HG03460 (cell line): ENCODE data around the gene CCDC27.

ENCODE experiments used
- ATAC-seq: cut with Tn5 transposase; IDR thresholded peaks from one replicate; pipeline ENCODE4 v1.9.1; 2021; ENCODE audit not compliant: unreplicated experiment

CCDC27 gene

DNA sequence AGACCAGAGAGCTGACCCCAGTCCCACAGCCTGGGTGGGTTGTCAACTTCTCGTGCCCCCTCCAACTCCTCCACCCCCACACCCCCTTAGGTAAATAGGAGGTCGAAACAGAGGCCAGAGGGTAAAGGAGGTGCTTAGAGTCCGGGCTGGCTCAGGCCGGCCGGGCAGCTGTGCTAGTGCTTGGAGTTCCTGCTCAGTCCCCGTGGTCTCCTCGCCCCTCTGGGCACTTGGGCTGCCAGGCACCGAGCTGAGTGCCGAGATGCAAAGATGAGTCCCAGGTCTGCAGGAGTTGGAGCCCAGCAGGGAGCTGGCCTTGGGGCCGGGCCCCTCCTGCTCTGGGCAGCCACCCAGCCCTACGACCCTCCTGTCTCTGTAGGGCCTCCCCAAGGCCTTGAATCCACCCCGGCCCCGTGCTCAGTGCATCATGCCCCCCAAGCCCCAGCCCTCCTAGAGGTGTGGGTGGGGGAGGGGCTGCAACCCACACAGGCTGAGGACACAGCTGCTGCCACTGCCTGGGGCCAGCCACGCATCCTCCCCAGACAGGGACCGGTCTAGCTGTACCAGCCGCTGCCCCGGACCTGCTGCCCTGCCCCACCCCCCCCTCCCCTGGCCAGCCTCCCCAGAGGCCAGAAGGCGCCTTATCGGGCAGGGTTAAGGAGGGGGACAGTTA lies 22.2 kb downstream of the CCDC27 start:
- no peak for ATAC-seq

DNA sequence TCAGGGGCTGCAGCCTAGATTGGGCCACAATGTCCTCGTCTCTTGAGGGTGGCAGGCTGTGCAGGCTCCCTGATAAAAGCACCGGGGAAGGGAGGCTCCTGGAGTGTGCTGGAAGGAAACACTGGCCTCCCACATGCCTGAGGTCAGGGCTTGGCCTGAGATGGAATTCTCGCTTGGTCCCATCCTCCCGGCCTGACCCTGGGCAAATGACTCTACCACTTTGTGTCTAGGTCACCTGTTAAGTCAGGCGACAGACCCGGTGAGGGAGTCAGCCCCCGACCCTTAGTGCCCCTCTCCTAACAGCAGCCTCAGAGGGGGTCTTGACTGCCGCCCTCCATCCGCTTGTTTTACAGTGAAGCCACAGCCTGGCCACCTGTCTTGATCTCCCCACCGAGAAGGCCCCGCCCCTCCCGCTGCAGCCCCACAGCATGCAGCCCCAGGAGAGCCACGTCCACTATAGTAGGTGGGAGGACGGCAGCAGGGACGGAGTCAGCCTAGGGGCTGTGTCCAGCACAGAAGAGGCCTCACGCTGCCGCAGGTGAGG lies 22.8 kb downstream of the CCDC27 start:
- ATAC-seq = no peak

DNA sequence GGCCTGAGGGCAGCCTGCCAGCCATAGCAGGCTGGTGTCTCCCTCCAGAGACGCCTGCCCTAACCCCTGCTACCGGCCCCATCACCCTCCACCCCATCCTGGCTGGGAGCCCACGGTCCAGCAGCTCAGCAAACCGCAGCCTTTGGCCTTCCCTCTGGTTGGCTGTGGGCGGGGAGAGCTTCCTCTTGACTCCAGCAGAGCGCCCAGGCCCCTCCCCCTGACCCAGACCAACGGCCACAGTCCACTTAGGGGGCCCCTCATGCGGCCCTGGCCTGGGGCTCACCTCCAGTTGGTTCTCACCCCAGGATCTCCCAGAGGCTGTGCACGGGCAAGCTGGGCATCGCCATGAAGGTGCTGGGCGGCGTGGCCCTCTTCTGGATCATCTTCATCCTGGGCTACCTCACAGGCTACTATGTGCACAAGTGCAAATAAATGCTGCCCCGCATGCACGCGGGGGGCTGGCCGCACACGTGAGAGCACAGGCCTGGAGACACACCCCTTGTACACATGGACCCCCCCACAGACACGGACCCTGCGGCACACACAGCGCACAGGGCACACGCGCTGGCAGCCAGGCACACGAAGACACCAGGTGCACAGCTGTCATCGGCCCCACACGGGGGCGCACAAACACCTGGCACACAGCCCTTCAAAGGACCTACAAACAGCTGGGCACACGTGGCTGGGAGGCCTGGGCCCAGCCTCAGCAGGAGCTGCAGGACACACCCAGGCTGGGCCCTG lies 23.4 kb downstream of the CCDC27 start:
- no peak for ATAC-seq

DNA sequence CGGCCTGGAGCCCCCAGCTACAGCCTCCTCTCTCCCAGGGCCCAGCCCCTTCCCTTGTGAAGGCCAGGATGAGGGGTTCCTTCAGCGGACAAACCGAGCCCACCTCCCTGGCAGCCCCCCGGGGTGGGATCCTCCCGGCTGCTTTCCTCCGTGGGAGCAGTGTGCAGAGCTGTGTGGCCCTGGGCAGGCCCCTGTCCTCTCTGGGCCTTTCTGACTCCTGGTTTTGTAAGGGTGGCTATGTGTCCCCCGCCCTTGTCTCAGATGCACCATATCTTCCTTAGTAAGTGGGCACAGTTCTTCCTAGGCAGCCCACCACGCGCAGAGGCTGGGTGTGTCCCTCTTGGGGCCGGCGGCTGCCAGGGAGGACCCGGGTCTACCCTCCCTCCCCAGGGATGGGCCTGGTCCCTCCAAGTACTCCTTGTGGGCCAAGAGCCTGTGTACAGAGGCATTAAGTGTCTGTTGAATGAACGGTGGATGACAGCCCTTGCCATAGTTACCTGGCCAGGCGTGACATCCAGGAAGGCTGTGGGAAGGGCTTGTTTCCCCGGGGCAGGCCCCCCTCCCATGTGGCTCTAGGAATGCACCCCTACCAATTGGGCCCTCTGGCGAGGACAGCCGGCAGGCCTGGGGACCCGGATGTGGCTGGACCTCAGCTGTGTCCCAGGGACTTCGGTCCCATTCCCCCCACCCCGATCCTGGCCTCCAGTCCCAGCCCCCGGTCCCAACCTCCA lies 24.1 kb downstream of the CCDC27 start:
- ATAC-seq = no peak

DNA sequence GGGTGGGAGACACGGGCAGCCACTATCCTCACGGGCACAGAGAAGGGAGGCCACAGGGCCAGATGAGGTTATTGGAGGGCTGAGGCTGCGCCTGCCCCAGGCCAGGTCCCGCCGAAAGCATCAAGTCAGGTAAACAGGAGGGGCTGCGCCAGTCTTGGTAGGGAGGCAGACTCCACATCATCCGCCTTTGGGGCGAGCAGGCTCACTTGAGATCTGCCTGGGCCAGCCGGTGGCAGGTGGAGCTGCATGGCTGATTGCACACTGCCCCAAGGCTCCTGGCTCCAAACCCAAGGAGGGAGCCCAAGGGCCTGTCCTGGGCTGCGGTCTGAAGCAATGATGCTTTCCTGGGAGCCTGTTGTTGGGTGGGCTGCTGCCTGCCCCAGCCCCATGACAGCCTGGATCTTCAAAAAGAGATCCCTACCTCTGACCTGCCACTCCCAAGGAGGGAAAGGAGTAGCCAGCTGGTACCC lies 24.9 kb downstream of the CCDC27 start:
- ATAC-seq = no peak

DNA sequence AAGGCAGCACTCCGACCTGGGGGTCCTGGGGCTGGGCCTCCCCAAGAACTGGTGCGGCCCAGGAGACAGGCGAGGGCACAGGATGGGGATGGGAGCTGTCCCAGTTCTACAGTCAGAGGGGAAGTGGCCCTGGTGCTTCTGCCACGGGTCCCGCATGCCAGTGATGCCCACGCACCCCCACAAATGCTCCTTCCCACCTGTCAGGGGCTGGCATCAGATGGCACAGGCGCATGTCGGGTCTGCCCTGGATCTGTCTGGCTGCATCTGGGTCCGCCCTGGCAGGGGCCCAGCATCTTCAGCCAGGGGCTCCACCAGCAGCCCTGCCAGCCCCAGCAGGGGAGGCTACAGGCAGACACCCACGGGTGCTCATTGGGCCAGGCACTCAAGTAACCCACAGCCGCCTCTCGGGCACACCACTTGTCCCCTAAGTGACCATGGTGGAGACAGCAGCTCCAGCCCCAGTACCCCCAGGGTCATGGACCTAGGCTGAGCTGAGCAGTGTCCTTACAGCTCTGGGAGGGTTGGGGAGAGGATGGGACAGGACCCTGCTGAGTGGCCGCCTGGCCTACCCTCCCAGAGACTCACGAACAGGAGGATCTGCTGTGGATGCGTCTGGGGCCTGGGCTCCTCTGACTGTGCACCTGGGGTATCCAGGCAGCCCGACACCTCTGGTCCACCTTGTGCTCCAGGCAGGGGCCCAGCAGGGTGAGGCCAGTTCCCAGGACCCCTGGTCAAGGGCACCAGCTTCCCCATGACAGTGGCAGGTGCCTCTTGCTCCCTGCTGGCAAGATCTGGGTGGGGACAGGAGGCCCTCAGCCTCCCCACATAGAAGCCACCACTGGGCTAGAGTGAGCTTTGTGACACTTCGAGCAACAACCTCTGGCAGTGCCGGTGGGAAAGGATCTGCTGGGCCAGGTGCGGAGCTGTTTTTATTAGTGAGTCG lies 25.7 kb downstream of the CCDC27 start:
- no peak for ATAC-seq

DNA sequence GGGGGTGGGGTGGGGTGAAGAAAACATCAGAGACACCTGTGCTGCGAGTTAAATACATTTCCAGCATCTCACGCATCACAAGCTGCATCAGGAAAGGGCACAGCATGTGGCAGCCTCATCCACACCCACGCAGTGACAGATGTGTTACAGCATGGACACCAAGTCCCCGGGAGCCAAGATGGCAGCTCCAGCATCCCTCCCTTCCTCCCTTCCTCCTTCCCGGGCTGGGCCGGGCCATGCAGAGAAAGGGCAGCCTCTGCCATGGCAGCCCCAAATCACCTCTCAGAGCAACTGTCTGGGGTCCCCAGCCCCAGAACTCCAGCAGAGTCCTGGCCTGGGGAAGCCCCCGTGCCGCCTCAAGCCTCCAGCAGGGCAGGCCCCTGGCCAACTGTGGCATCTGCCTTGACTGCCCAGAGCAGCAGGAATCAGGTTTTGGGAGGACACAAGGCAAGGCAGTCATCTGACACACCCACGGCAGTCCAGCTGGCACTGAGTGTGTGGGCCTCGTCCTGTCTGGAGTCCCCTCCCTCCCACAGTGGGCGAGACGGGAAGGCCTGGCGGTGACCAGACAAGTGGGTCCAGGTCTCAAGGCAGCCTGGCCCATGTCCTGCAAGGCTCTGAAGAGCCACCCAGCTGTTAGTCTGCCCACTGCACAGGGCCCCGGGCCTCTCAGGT lies 26.5 kb downstream of the CCDC27 start:
- no peak for ATAC-seq

DNA sequence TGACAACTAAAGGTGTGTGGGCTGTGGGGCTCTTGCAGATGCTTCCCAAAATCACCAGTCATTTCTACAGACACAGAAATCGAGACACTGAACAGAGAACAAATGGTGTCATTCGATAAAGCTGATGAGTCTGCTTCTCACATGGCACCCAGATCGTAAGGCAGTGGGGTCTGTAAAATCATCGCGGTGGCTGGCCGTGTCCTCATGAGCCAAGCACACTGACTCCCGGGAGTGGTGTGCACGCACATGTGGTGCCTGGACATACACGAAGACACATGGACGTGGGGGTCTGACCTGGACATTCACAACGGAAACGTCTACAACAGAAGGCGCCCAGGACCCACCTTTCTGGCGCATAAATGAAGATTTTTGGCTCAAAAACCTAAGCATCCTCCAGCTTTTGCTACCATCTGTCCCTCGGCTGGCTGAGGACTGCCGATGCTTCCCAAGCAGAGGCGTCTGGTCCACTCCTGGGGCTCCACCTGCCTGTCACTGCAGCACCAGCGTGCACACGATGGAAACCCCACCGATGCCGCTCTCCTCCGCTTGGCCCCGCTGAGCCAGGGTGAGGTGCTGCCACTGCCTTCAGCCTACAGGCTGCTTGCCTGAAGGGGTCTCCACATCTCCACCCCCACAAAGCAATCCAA lies 27.1 kb downstream of the CCDC27 start:
- no peak for ATAC-seq

DNA sequence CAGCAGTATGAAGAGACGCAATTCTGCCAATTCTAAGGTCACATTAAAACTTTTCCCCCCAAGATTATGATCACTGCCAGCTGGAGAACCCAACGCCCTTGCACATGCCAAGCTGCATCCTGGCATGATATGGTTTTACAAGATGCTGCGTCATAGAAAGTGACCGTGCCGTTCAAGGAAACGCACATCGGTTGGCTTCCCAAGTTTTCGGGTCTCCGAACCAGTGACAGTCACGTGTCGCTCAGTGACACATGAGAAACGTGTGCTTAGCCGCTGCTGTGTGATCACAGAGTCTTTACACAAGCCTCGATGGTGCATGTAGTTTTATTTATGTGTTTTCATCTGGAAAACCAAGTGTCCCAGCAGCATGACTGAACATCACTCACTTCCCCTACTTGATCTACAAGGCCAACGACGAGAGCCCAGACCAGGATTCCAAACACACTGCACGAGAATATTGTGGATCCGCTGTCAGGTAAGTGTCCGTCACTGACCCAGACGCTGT lies 27.7 kb downstream of the CCDC27 start:
- no peak for ATAC-seq

DNA sequence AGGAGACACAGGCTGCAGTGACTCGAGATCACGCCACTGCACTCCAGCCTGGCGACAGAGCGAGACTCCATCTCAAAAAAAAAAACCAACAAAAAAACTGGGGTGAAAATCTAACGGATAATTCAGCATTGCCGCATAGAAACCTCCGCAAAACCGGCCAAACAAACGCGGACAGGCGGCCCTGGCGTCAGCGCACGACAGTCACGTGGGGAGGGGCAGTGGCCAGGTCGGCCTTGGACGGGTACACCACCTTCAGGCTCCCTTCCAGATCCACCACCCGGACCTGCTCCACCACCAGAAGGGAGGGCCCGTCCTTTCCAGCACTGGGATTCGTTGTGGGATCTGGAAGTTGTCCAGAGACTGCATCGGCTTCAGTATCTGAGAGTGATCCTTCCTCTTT lies 28.7 kb downstream of the CCDC27 start:
- ATAC-seq = no peak

DNA sequence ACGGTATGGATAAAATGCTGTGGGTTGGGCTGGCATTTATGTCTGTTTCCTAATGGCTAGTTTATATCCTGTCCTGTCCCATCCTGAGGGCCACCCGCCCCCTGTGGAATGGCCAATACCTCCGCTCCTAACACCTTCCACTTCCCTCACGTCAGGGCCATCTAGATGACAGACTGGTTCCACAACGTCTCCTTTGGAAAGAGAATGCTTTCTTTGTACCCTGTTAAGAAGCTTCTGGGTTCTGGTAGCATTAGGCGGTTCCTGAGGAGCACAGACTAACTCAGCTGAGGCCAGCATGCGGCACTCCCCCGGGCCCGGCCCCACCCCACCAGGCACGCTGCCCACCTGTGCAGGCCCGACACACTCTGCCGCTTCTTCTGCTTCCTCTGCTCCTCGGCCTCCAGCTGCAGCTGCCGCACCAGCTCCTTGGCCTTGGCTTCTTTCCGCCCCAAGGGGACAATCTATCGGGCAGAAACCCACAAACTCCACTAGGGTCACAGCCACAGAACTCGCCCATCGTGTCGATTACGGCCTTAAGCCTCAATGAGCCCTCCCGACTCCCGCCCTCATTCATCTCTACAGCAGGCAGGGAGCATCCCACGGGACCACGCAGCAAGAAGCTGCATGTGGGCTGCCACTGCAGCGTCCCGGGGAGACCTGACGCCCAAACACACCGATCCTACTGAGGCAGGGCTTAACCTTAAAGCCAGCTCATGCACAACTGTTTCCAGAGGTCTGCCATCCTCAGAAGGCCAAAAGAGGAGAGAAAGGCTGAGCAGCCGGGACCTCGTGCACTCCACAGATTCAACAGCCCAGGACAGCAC lies 31.6 kb downstream of the CCDC27 start:
- ATAC-seq = no peak

DNA sequence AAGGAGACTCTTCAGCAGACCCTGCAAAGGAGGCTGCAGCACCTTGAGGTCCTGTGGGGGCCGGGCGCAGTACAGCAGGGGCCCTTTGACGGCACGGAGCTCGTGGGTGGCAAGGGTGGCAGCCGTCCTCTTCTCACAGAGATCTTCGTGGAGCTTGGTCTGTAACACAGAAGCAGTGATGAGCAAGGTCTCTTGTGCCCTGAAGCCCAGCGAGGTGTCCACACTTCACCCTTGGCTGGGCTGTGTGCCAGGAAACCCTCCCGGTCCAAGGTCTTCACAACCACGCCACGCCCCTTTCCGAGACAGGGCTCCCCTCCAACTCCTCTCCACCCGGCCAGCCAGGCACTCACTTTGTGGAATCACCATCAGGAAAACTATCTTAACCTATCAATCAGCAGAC lies 32.8 kb downstream of the CCDC27 start:
- ATAC-seq = no peak

DNA sequence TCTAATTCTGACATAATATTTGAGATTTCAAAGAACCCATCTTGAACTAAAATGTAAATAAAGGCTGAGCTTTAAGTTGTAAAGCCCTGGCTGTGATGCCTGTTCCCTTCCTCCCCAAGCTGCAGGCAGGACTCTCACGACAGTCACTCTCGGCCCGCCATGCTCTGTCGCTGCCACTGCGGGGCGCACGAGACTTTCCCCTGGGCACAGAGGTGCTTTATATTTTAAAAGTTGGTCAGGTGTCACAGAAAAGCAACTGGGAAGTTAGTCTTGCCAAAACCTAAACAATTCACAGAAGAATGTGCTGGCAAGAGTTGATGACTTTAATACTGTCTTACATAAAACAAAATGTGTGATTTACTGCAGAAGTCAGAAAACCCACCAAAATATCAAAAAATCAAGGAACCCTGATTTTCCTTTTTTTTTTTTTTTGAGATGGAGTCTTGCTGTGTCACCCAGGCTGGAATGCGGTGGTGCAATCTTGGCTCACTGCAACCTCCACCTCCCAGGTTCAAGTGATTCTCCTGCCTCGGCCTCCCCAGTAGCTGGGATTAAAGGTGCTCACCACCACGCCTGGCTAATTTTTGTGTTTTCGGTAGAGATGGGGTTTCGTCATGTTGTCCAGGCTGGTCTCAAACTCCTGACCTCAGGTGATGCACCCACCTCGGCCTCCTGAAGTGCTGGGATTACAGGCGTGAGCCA lies 33.4 kb downstream of the CCDC27 start:
- ATAC-seq = no peak

DNA sequence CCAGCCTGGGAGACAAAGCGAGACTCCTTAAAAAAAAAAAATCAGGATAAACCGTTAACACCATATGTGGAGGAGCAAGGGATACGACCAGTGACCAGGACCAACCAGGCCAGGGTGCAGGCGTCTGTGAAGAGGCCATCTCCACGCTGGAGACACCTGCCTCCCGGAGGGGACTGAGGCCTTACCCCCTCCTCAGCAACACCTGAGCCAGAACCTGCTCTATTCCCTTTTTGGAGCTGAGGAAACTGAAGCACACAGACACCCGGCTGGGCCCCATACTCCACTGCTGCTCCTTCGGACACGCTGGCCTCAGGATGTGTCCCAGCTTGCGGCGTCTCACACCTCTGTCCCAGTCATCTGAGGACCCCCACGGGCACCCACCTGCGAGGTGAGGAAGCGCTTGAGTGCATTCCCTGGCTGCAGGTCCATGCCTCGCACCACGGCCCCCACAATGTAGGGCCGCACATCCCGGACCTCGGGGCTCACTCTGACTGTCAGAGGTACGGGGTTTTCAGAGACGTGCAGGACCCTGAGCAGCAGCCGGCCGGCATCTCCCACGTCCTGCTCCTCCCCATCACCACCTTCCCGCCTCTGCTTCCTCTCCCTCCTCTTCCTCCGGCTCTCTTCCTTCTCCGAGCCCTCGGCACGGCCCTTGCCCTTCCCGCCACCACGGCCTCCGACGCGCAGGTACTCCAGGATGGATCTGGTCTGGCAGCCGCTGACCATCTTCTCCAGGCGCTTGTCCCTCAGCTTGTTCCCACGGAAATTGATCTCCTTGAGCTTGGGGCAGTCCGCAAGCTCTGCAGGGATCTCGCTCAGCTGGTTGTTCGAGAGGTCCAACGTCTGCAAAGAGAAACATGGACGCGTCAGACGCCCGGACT lies 34.5 kb downstream of the CCDC27 start:
- ATAC-seq = no peak

DNA sequence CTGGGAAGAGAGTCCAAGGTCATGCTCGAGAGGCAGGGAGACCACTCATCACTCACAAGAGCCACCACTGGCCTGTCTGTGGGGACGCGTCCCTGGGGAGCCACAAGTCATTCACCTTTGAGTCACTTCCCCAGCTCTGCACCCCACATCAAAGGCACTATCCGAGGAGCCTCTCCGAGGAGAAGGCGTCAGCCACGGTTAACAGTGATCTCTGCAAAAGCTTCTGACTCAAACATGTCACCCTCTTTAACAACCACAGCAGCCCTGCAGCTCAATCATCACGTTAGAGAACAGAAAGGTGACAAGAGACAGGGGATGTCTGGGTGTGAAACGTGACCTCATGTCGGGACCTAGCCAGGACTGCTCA lies 35.1 kb downstream of the CCDC27 start:
- ATAC-seq = no peak

DNA sequence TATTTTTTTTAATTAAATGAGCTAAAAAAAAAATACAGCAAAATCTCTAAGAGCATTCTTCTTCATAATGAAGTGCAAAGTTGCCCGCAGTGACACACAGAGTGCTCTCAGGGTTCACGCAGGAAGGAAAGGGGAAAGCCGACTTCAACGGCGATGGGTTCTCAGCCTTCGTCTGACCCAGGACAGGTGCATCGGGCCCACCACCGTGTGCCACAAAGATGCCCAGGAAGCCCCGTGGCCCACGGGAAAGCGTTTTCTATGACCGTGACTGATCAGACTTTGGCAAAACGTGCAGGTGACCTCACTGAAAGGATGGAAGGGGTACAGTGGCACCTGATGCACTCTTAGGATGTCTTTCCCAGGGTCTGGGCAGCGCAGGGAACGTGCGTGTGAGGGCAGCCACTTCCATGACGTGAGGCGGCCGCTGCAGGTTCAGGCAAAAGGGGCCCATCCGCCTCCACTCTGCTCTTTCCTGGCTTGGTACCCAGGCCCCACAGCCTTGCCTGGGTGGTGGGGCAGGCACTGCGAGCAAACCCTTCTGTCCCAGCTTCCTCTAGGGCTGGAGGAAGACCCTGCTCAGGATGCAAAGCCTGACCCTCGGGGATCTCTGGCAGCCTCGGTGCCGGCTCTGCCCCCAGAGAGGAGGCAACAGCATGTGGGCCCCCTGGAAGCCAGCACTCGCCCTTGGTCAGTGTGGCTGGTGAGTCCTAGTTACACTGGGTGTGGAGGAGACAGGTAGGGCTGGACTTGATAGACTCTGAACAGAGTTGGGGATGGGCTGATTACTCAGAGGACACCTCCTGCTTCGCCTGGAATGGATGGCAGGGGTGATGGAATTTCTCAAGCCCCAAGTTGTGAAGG lies 35.7 kb downstream of the CCDC27 start:
- no peak for ATAC-seq
